SK-N-SH treated with all-trans-retinoic acid at 6 μM for 48 hours (cell line): ENCODE data around the gene KRTAP12-2.

Experiments
- OSR1 ChIP-seq: fragments of 250-450 bp; sonication (Bioruptor Pico); IDR thresholded peaks from 2 replicates; pipeline ENCODE4 v1.8.0; 2022; ENCODE audit warnings: moderate library complexity, mild to moderate bottlenecking, inconsistent platforms
- PATZ1 ChIP-seq: fragments of 250-450 bp; sonication (Bioruptor Pico); IDR thresholded peaks from 2 replicates; pipeline ENCODE4 v1.8.0; 2020; ENCODE audit warnings: mild to moderate bottlenecking, moderate library complexity, borderline replicate concordance
- TSHZ2 ChIP-seq: fragments of 250-450 bp; sonication (Bioruptor Pico); IDR thresholded peaks from 2 replicates; pipeline ENCODE4 v1.5.0; 2020; ENCODE audit warnings: mild to moderate bottlenecking, moderate library complexity

- TF ChIP-seq OSR1, result no peak
- TF ChIP-seq PATZ1 (CRISPR knock-in tag), result no peak
- TF ChIP-seq TSHZ2, result no peak
Observed at GRCh38 chr21:44702111-44702972, 35.6 kb upstream of the KRTAP12-2 start.
